GM19043 (cell line): ENCODE measurements around the gene PI16.

ENCODE experiments used
- ATAC-seq: cut with Tn5 transposase; IDR thresholded peaks from one replicate; pipeline ENCODE4 v1.9.1; 2021; ENCODE audit warnings: low read depth; ENCODE audit not compliant: unreplicated experiment

PI16 gene, protein sequence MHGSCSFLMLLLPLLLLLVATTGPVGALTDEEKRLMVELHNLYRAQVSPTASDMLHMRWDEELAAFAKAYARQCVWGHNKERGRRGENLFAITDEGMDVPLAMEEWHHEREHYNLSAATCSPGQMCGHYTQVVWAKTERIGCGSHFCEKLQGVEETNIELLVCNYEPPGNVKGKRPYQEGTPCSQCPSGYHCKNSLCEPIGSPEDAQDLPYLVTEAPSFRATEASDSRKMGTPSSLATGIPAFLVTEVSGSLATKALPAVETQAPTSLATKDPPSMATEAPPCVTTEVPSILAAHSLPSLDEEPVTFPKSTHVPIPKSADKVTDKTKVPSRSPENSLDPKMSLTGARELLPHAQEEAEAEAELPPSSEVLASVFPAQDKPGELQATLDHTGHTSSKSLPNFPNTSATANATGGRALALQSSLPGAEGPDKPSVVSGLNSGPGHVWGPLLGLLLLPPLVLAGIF

DNA sequence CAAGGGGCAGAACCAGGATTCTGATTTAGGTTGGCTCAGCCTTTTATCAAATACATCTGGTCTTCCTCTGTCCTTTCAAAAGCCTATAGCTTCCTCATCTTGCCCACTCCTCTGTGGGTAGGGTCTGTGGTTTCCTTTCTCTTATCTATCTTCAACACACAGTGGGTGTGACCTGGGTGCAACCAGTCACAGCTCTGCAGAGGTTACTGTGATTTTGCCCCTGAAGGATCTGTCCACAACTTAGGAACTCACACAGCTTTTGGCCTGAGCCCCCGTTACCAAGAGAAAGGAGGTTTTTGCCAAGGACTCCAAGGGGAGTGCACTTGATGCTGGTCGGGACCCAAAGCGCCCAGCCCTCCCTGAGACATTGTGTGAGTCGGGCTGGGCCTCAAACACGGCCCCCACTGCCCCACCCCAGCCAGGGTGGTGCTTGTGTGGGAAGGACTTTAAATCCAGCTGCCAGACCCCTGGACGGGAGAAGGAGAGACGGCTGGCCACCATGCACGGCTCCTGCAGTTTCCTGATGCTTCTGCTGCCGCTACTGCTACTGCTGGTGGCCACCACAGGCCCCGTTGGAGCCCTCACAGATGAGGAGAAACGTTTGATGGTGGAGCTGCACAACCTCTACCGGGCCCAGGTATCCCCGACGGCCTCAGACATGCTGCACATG, at the start of gene PI16:
TSS of gene PI16 (plus strand) at position 477 of the 670 bp plus-strand sequence. CDS start at position 500, 23 bp downstream.
- ATAC-seq, result no peak

DNA sequence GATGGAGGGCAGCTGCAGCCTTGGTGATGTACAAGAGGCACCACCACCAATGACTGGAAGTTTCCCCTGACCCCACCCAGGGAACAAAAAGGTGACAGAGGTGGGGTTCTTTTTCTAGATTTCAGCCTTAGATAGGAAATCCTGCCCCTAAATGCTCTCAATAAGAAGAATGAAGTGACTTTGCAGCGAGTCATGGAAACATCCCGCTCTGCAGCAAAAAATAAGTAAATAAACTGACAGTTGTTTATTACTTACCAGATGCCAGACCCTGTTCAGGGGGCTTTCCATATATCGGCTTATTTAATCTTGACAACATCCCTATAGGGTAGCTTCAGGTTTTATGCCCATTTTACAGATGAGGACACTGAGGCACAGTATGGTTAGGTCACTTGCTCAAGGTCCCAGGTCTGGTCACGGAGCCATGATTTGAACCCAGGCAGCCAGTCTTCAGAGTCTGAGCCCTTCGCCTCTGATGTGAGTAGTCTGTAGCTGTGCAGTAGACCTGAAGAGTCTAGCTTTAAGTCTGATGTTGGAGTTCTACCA, 49.6 kb upstream of the PI16 start:
- no peak for ATAC-seq

DNA sequence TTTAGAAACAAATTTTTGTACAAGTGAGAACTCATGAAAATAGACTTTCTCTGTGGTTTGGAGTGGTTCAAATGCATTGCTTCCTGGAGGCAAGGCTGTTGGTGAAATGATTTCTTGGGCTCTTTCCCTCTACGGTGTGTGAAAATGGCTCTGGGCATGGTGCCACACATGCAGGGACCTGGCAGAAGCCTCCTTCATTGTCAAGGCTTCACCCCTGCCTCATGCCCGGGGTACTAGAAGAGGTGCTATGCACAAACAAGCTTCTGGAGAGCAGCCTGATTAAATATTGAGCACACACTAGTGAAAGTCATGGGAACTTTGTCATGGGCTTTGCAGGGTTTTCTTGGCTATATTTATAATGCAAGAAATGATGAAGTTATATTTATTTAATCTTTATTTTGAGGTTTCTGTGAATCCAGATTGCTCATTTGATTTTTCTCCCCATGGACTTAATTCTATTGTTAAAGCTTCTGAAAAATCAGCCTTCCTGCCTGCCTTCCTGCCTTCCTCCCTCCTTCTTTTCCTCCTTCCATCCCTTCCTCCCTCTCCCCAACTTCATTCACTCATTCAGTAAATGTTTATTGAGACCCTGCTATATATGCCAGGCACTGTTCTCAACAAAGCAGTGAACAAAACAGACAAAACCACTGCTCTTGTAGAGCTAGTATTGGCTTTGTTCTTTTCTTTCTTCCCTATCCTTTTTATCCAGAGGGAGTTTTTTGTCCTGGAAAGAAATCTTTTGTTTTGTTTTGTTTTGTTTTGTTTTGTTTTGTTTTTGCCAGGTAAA, 47.8 kb upstream of the PI16 start:
- no peak for ATAC-seq

DNA sequence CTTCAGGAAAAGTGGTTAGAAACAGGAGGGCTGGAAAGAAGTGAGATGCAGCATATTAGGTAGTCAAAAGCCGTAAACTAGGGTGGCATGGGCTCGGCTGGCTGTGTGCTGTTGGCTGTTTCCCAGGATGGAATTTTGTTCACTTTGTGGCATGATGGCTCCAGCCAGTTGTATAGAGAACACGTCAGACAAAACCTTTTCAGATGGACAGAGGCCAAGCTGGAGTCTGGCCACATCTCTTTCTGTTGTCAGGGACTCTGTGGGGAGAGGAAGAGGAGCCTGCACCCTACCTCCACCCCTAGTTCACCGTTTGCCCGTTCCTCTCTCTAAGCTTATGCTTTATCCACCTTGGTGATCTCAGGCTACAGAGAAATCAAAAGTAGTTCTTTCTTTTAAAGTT, 46.8 kb upstream of the PI16 start:
- no peak for ATAC-seq

DNA sequence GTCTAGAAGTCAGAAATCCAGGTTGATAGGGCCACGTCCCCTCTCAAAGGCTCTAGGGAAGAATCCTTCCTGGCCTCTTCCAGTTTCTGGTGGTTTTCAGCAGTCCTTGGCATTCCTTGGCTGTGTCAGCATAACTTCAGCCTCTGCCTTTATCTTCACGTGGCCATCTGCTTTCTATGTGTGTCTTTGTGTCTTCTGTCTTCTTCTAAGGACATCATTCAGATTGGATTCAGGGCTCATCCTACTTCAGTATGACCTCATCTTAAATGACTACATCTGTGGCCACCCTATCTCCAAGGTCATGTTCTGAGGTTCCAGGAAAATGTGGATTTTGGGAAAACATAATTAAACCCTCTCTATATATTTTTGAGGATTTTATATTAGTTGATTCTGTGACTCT, 45.8 kb upstream of the PI16 start:
- ATAC-seq, result no peak

DNA sequence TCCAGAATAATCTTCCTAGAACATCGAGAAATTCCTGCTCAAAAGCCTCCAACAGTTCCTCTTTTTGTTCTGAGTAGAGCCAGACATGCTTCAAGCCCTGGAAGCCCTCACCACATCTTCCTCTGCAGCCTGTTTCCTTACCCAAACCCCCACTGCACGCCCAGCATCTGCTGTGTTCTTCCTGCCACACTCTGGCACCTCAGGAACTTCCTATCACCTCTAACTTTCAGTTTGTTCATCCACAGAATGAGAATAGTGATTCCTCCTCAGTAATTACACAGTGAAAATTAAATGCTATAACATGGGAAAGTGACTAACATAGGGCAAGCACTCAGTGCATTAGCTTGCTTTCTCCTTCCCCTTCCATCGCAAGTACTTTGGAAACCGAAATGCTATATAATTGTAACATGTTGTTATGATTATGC, 42.5 kb upstream of the PI16 start:
- ATAC-seq, result no peak

DNA sequence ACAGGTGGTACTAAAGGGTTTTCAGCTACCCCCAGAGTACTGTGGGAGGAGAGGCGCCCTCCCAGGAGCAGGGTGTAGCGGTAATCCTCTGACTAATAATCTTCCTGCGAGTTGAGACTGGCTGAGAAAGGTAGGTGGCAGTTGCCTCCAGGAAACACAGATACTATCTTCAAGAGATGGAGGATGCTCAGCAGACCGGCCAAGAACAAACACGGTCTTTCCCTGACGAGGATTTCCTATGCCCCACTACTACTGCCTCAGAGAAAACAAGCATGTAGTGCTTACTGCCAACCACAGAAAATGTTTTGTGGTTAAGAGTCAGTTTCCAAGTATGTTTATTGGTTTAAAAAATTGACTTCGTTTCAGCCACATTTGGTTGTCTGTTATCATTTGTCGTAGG, 42.0 kb upstream of the PI16 start:
- peak; percentile 90 for ATAC-seq

DNA sequence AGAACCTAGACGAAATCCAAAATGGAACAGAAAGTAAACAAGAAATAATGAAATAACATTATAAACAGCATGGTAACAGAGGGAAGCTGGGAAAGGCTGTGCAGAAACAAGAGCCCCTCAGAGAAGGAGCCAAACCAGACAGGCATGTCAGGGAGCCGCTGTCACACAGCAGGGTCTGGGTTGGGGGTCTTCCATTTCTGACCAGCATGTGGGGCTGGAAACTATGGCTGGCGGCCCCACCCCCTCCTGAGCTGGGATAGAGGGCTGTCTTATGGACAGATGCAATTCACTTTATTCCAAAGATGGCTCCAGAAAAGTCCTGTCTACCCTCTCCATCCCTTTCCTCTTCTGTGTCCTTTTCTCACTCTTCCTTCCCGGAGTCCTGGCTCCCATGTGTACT, 41.5 kb upstream of the PI16 start:
- no peak for ATAC-seq

DNA sequence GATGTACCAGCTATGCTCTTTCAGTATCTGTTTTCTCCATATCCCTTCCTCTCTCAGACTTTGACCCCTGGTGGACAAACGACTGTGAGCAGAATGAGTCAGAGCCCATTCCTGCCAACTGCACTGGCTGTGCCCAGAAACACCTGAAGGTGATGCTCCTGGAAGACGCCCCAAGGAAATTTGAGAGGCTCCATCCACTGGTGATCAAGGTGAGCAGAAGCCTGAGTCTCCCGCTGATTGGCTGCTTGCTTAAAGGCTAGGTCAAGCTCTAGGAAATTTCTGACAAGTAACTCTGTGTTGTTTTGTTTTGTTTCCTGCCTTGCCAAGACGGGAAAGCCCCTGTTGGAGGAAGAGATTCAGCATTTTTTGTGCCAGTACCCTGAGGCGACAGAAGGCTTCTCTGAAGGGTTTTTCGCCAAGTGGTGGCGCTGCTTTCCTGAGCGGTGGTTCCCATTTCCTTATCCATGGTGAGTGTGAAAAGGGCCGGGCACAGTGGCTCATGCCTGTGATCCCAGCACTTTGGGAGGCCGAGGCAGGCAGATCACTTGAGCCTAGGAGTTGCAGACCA, 40.2 kb upstream of the PI16 start:
- ATAC-seq, result no peak

DNA sequence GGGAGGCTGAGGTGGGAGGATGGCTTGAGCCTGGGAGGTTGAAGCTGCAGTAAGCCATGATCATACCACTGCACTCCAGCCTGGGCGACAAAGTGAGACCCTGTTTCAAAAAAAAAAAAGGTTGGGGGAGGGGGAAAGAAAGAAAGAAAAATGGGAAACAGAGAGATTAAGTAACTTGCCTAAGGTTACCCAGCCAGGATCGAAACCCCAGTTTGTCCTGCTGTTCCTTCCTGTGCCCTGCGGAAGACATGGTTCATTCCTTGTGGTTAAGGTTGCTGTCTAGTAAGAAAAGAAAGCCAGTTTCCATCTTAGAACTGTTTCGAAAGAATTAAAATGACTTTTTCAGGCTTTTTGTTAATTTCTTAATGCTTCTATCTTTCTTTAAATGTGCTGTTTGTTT, 38.9 kb upstream of the PI16 start:
- no peak for ATAC-seq

DNA sequence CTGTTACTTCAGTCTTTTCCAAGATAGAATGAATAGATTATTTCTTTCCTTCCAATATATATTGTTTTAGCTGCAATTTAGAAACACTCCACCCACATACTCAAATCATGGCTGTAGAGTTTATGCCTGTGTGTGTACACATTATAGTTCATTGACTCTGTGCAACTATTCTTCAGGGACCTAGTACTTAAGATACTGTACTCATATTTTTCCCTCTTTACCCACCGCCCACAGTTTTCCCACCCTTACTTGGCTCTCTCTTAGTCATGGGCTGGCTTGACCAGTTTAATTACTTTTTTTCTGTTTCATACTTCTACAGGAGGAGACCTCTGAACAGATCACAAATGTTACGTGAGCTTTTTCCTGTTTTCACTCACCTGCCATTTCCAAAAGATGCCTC, 38.4 kb upstream of the PI16 start:
- no peak for ATAC-seq

DNA sequence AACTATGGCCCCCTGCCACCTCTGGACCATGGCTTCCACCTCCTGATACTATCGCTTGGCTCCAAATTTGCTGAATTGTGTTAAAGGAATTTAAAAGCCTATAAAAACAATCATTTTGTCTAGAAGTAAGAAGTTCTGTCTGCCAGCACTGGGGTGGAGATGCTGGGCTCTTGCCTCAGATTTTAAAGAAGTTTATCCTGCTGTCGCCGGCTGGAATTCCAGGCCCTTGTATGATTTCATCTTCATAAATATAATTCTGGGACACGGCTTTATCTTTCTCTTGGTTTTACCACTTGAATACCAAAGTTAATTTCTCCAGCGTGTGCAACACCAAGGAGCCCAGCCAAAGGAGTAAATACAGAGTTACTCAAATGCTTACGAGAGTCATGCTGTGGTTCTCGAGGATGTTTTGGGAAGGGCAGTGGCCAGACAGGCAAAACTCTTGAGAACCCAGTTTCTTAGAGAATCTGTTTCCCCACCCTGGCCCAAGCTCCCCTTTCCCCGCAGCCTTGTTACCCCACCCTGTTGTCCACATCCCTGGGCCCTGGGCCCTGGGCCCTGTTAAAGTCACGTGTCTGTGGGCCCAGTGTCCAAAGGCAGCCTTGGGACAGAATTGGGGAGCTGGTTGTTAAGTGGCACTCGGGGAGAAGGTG, 36.9 kb upstream of the PI16 start:
- no peak for ATAC-seq

DNA sequence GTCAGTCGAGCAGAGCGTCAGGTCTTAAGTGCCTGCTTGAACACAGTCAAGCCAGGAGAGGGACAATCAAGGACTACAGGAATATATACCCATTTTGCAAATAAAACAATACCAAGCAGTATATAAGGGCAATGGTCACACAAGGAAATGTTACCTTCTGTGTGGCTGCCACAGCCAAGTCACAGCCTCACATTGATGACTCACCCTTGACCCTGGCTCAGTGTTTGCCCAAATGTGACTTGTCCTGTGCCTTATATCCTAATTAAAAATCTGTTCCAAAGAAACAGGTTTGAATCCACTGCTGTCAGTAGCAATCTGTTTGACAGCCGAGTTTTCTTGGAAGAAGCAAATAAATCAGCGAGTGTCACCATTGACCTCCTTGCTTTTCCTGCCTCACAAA, 34.5 kb upstream of the PI16 start:
- no peak for ATAC-seq

DNA sequence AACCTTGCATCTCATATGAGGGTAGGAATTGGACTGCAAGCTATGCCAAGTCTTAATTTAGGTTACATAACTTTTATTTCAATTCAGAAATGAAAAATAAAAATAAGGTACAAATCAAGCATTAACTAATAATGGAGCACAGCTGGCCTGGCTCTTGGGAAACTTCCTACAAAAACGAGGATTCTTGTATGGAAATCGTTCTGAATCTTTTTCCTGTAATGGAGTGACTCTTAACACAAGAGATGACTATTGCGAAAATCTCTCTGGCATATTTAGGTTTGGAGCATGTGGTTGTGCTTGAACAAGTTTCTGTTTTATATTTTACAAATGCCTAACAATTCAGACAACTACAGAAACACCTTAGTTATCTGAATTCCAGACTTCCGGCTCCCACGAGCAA, 34.0 kb upstream of the PI16 start:
- ATAC-seq, result no peak

DNA sequence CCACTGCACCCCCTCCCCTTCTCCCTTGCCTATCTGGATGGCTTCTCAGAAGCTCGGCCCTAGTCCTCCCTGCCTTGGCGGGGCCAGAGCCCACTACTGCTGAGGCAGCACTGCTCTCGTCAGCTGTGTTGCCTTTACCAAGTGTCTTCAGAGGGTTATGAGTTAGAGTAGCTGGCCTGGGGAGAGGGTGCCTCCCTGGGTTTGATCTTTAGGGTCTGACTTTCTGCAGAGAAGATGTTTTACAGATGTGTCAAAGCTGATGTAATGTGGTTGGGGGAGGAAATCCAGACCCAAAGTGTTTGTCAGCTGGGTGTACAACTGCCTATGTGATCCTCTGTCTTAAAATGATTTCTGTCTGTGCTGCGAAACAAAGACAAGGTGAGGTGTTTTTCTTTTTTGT, 30.4 kb upstream of the PI16 start:
- no peak for ATAC-seq

DNA sequence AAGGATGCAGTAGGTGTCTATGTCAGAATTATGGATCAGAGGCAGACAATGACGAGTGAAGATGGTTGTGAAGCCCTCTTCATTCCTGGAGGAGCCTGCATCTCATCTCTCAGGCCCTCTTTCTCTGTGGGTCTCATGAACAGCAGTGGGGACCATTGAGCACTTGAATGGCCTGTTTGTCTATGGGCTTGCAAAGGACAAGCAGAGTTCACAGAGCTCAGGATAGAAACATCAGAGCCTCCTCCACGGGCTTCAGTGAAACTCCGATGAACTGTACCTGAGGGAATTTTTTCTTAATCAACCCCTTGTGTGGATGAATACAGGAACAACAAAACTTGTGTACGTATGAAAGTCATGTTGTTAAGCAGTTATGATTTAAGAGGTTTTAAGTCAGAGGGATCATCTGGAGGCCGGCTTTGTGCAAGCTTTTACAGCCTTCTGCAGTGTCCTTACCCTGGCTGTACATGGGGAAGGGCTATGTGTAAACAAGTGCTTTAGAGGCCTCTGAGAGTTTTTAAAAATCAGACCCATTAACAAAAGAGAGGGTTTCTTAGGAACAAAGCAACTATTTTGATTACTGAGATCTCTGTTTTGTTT, 29.7 kb upstream of the PI16 start:
- ATAC-seq, result no peak

DNA sequence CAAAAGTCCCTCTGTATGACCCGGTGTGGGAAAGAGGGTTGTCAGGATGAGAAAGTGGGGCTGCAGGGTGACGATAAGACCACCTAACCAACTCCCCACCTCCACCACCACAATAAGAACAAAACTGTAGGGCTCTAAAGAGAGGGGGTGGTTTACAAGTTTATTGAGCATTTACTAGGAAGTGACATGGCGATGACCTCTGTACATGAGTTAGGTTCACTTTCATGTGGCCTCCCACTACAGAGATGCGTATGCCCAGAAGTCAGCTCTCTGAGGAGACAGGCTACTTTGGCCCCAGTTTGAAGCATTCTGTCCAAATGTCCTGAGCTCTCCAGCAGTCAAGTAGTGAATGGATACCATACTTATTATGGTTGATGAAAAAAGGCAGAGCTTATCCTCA, 28.7 kb upstream of the PI16 start:
- ATAC-seq, result no peak

DNA sequence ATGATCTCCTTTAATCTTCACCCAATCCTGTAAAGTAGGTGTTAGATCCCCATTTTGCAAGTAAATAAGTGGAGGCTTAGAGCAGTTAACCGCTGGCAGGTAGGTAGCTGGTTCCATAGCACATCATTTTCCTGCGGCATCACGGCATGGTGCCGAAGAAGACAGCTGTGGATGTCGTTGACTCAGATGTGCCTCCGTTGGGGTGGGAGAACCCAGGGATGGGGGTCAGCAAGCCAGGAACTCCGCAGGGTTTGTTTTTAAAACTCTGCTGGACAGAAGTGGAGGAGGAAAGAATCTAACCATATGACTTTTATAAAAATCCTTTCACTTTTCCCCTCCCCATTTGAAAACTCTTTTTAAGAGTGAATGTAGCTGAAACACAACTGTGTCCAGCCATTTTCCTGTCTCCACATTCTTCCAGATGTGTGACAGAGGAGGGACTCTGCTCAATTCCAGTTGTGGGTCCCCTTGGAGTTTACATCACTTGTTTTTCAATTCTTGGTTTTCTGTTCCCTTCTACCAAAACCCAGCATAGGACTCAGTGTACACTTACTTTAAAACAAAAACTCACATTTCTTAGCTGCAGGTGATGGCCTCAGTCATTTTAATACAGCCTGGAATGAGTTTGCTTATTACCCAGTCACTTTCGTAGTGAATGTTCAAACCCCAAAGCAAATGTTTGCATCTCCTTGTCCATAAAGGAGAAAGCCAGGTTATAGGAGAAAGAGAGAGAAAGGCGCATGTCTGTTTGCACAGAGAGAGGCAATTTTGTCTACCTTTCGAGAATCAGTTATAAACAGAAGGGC, 27.6 kb upstream of the PI16 start:
- ATAC-seq, result no peak
